Stomach (tissue), 4 donors: Measurements from ENCODE around the gene CFAP54.

ENCODE experiments used
- EP300 ChIP-seq: sonication (generic); formaldehyde crosslinking; IDR thresholded peaks from one replicate; pipeline ENCODE4 v1.6.1; 2017; ENCODE audit warnings: antibody characterized with exemption
- POLR2A ChIP-seq, 4 donors: fragments of 450-650 bp; IDR thresholded peaks; one replicate each; pipeline ENCODE4 v1.6.1; 2016; ENCODE audit warnings: antibody characterized with exemption in 4 of 4, control low read depth in 2 of 4, mild to moderate bottlenecking in 1 of 4, moderate library complexity in 1 of 4
- POLR2AphosphoS5 ChIP-seq, 3 donors: sonication (generic); formaldehyde crosslinking; IDR thresholded peaks; one replicate each; pipeline ENCODE4 v1.6.1; 2016; ENCODE audit warnings: antibody characterized with exemption in 3 of 3
- TF ChIP-seq, protein P1 (sequence below), 7 experiments: fragments of 450-650 bp in 4 of 7; fragments of 200-600 bp in 3 of 7; sonication (generic) in 3 of 7; IDR thresholded peaks; one replicate each; pipeline ENCODE4 v1.5.1; 2016 to 2019; ENCODE audit warnings: antibody characterized with exemption in 7 of 7, control low read depth in 2 of 7, mild to moderate bottlenecking in 1 of 7

DNA sequence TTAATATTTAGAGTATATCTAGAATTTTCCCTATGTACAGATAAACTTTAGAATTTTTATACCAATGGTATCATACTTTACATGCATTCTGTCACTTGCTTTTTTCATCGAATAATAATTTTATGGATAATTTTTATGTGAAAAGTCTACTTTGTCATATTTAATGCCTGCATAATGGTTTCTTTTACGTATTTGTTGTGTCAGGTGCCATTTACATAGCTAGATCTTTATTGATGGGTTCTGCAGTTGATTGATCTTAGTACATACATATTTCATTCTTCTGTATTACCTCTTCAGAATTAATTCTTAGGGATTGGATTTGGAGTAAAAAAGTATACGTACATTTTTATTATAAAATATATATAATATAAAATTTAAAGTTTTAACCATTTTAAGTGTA lies 340.0 kb downstream of the CFAP54 start:
- TF ChIP-seq POLR2AphosphoS5 (IDR thresholded peaks at IDR 0.05), result no peak
- TF ChIP-seq, protein P1, sequence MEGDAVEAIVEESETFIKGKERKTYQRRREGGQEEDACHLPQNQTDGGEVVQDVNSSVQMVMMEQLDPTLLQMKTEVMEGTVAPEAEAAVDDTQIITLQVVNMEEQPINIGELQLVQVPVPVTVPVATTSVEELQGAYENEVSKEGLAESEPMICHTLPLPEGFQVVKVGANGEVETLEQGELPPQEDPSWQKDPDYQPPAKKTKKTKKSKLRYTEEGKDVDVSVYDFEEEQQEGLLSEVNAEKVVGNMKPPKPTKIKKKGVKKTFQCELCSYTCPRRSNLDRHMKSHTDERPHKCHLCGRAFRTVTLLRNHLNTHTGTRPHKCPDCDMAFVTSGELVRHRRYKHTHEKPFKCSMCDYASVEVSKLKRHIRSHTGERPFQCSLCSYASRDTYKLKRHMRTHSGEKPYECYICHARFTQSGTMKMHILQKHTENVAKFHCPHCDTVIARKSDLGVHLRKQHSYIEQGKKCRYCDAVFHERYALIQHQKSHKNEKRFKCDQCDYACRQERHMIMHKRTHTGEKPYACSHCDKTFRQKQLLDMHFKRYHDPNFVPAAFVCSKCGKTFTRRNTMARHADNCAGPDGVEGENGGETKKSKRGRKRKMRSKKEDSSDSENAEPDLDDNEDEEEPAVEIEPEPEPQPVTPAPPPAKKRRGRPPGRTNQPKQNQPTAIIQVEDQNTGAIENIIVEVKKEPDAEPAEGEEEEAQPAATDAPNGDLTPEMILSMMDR (IDR thresholded peaks at IDR 0.05), result no peak
- no peak for TF ChIP-seq POLR2A (IDR thresholded peaks at IDR 0.05)
- no peak for TF ChIP-seq EP300
